ENCODE measurements around the gene UMODL1.

DNA sequence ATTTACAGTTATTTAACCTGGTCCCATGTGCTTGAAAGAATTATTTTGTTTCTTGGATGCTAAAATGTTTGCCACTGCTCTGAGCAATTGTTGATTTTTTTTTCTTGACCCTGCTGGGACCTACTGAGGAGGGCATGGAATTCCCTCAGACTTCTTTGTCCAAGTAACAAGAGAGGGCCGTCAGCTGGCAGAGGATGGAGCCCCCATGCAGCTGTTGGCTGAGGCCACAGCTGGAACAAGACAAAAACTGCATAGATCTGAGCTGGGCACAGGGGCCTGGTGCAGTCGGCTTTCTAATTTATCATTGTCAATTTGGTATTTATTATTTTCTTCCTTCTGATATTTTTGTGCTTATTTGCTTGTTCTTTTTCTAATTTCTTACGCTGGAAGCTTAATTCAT, 108.2 kb downstream of the UMODL1 start:
- TF ChIP-seq, protein P1, sequence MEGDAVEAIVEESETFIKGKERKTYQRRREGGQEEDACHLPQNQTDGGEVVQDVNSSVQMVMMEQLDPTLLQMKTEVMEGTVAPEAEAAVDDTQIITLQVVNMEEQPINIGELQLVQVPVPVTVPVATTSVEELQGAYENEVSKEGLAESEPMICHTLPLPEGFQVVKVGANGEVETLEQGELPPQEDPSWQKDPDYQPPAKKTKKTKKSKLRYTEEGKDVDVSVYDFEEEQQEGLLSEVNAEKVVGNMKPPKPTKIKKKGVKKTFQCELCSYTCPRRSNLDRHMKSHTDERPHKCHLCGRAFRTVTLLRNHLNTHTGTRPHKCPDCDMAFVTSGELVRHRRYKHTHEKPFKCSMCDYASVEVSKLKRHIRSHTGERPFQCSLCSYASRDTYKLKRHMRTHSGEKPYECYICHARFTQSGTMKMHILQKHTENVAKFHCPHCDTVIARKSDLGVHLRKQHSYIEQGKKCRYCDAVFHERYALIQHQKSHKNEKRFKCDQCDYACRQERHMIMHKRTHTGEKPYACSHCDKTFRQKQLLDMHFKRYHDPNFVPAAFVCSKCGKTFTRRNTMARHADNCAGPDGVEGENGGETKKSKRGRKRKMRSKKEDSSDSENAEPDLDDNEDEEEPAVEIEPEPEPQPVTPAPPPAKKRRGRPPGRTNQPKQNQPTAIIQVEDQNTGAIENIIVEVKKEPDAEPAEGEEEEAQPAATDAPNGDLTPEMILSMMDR (IDR thresholded peaks at IDR 0.05; ENCODE audit: extremely low read depth in 1 of 2, insufficient read depth in 1 of 2, low read depth in 1 of 2, low read length in 2 of 2): no peak
- TF ChIP-seq POLR2AphosphoS5 (IDR thresholded peaks at IDR 0.05; ENCODE audit: insufficient read depth, low read depth, low read length) (no peak), POLR2A (IDR thresholded peaks at IDR 0.05; ENCODE audit: low read depth, low read length) (no peak), EZH2 (IDR thresholded peaks at IDR 0.05; ENCODE audit: borderline replicate concordance, low read depth, low read length, severe bottlenecking) (no peak), FOS (IDR thresholded peaks at IDR 0.05; ENCODE audit: borderline replicate concordance, insufficient read depth, low read length) (no peak), MYC (IDR thresholded peaks at IDR 0.05; ENCODE audit: low read depth, low read length) (no peak)
- TF ChIP-seq, protein P2, sequence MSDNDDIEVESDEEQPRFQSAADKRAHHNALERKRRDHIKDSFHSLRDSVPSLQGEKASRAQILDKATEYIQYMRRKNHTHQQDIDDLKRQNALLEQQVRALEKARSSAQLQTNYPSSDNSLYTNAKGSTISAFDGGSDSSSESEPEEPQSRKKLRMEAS (IDR thresholded peaks at IDR 0.05; ENCODE audit: insufficient read depth, insufficient read length): no peak

All from endothelial cell of umbilical vein (primary cell).